NCI-H187 treated with DMSO at 0.1 percent for 48 hours (cell line): Measurements from ENCODE around the gene DCDC2.
A peak's percentile ranks its signal among the peaks of the same experiment; 100 is the strongest.
"Not testable (repeated sequence)": the region's sequence is repeated elsewhere in the genome, so short reads cannot be mapped to it uniquely, and the experiment has no call there.

Experiments used
- DNase-seq: peaks from one replicate; lab custom pipeline; 2025; lab: John Stamatoyannopoulos, UW

DCDC2 gene

GRCh38 chr6:24381476-24382219, 23.8 kb upstream of the DCDC2 start:
- no peak for DNase-seq

DNA sequence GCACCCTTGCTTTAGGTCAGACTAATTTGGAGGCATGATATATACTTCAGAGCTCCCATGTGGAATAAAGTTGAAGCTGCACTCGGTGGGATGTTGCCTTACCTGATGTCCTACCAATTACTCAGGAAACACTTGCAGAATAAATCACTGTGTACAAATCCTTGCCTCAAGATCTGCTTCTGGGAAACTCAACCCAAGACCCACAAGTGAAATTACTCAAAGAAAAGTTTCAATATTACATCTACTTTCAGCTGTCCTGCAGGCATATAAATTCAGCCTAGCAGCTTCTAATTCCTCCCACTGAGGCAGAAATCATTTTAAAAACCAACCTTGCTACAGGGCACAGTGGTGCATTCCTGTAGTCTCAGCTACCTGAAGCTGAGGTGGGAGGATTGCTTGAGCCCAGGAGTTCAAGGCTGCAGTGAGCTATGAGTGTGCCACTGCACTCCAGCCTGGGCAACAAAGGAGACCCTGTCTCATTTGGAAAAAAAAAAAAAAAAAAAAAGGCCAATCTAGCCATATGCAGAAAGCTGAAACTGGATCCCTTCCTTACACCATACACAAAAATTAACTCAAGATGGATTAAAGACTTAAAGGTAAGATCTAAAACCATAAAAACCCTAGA, 20.7 kb upstream of the DCDC2 start:
- no peak for DNase-seq

DNA sequence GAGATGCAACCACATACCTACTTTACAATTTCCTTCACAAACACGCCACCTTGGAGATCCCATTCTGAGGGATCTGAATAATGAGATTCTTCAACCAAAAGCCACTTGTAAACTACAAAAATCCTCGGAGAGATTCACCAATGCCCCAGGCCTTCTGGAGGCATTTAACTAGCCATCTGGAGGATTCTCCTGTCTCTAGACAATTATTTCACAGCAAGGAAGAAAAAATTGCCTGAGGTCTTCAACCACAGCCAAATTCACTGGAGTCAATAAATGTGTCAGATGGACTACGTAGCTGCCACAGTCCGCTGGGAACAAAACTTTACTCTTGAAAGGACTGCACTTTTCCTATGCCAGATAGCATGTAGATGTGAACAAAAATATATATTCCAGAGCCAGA, 19.0 kb upstream of the DCDC2 start:
- no peak for DNase-seq

DNA sequence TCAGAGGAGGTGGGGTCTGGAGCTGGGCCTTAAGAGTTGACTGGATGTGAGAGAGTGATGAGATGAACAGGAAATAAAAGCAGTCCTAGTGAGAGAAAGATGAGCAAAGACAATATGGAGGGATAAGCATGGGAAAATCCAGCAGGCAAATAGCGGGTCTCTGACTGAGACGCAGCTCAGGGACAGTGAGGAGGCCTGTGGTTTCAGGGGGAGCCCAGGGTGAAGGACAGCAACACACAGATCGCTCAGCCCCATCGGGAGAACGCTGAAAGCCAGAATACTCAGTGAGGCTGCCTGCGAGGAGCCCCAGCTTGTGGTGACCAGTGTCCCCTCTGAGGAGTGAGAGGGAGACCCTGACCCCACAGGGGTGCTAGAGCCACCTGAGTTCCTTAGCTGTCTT, 16.8 kb upstream of the DCDC2 start:
- no peak for DNase-seq

DNA sequence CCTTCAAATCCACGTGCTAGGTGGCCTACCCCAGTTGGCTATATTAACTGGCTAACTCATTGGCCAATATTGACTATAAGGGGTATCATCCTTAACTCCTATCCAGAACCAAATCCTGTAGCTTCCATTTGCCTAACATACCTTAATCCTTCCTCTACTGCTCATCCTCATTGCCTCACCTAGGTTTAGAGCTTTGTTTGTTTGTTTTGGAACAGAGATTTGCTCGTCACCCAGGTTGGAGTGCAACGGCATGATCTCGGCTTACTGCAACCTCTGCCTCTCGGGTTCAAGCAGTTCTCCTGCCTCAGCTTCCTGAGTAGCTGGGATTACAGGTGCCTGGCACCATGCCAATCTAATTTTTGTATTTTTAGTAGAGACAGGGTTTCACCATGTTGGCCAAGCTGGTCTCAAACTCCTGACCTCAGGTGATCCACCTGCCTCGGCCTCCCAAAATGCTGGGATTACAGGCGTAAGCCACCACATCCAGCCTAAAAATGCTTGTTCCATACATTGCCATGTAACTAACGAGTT, 7.3 kb upstream of the DCDC2 start:
- DNase-seq, result not testable (repeated sequence)

GRCh38 chr6:24362363-24362762, 4.5 kb upstream of the DCDC2 start:
- DNase-seq, result not testable (repeated sequence)

DNA sequence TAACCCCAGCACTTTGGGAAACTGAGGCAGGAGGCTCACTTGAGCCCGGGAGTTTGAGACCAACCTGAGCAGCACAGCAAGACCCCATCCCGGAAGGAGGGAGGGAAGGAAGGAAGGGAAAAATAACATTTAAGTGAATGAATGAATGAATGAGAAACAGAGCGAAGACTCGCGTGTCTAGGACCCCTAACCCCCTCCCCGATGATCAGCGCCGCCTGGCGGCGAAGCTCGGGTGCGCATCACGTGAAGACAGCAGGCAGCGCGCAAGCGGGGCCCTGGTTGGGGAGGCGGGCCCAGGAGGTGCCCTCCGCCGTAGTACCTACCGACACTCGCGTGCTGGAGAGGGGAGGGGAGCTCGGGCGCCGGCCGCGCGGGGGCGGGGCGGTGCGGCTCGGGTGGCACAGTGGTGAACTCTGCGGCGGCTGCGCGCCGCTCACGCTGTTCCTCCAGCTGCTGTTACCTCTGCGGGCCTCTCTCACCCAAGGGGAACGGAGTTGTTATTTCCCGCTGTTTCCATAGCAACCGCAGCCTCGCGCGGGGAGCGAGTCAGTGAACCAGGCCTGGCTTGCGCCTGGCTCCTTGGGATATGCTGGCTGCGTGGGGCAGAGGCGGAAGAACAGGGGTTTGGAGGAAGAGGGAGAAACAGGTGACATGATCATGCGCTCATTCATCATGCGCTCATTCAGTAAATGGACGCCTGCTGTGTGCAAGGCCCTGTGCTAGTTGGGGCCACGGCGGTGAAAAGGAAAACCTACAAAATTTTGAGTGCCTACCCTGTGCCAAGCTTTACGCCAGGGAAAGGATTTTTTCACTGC, 2.0 kb upstream of the DCDC2 start:
- peak; percentile 90 for DNase-seq

GRCh38 chr6:24358219-24358821, 461 bp upstream of the DCDC2 start:
- DNase-seq, result no peak

GRCh38 chr6:24356310-24356973, 1.4 kb downstream of the DCDC2 start:
- no peak for DNase-seq

DNA sequence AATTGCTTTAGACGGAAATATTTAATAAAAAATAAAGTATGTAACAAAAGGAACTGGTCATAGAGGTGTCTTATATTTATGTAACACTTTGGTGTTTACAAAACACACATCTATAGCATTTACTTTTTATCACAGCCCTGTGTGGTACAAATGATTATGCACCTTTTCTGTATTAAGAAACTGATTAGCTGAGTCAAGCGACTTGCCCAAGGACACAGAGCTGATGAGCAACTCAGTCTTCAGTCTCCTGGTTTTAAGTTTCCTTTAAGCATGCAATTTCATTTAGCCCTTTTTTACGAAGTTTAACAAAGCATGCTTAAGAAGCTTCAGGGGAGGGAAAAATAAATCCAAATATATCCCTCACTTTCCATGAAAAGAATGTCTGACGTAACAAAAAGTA, 2.5 kb downstream of the DCDC2 start:
- no peak for DNase-seq

DNA sequence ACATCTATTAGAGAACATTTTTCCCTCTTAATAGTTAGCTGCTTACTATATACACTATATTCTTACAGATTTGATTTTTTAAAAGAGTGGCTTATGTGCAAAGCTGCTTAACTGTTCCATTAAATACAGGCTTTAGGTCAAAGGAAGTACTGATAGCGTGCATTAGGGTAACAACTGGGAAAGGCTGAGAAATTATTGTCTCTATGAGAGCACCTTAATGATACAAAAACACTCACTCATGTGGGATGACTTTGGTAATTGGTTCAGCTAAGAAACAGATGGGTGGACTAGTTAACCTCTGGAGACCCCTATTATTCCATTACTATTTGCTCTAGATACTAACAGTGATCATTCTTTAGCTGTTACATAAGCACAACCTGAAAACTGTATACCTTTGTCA, 4.0 kb downstream of the DCDC2 start:
- no peak for DNase-seq

GRCh38 chr6:24352434-24352833, 5.4 kb downstream of the DCDC2 start:
- DNase-seq, result no peak

DNA sequence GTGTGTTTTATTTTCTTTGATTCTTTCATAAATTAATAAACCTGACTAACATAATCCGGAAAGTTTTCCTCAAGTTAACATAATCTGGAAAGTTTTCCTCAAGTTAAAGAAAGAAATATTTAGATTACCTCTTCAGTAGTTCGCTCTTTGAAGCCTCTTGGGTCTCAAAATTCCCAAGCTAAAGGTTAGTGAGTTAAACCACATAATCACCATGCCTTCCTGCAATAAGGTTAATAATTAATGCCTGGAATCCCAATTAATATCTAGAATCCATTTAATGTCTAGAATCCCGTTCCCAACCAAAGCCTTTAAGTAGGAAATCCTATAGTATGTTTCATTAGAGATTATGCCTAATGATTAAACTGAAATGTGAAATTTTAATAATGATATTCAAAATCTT, 12.9 kb downstream of the DCDC2 start:
- DNase-seq, result no peak

DNA sequence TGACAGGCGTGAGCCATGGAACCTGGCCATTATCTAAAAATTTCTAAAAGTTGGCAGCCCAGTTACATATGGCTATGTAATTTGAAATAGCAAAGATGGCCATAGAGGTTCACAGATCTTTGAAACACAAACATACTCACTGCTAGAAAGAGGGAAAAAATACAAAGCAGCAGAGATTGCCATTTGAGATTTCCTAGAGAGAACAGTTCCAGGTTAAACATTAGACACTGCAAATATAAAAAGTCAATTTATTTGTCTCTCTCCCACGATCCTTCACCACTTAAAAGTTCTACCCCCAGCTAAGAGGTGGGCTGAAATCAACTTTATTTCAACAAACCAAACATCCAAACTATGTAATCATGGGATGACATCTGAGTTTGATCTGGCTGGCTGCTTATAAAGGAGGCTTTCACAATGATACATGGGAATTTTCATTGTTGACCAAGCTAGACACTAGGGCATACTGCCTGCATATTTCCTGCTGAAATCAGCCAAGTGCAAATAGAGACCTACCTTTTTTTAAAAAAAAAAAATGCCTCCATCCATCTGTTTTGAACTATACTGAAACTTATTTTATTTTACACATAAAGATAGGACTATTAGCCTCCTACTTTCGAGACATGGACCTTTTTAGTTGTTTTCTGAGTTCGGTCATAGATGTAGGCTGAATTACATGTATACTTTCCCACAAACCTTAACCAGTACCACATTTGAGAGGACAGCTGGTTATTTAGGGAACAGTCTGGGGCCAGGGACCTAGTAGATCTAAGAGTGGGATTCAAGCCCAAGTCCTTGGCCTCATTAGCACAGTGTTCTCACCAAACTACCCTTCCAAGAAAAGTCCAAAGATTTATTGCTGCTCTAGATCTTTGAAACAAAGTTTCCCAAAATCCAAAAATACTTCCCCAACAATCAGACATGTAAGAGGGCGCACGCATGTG, 16.6 kb downstream of the DCDC2 start:
- no peak for DNase-seq

GRCh38 chr6:24339932-24340331, 17.9 kb downstream of the DCDC2 start:
- no peak for DNase-seq

DNA sequence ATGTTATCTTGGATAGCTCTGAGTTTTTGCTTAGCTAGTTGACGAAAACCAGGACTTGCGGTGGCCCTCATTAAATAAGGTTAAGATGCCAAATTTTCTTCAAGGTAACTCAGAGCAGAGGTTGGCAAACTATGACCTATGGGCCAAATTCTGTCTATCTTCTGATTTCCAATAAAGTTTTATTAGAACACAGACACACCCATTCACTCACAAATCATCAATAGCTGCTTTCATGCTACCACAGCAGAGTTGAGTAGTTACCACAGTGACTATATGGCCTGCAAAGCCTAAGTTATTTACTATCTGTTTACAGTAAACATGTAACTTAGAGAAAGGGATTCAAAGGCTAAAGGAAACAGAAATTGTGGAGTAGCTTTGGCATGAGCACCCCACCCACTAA, 23.6 kb downstream of the DCDC2 start:
- DNase-seq, result no peak

- DNase-seq, result no peak
Observed at GRCh38 chr6:24332317-24332716, 25.5 kb downstream of the DCDC2 start.

GRCh38 chr6:24330137-24330732, 27.6 kb downstream of the DCDC2 start:
- DNase-seq, result no peak

DNA sequence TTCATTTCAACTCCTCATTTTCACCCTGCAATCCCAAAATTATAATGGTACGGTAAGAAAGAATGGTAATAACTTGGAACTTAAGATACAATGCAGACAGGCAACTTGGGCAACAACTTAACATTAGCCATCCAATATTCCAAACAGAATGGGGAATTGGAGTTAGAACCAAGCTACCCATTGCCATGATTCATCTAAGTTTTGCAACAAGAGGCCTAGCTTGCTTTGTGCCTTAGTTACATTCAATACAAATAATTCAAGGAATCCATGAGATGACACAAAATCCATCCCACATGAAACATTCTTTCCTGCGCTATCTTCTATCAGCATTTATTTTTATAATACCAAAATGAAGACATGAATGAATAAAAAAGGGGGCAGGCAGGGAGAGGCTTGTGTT, 28.4 kb downstream of the DCDC2 start:
- DNase-seq, result no peak

DNA sequence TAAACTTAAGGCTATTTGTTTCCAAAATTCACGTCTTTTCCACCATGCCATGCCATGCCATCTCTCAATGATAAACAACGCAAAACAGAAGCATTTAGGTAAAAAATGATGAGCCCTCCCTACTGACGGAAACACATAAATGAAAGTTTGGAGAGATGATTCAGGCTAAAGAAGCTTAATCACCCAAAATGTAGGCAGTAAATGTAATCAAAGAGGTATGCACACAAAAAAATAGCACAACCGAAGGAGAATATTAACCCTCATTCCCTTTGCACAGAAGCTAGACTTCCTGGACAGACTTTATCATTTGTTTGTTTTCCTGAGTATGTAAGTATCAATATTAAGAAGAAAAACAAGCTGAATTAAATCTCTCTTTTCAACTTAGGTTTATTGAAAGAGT, 28.8 kb downstream of the DCDC2 start:
- no peak for DNase-seq
